C4-2B (cell line): ENCODE data around the gene KLRF2.

Experiments
- ZFX ChIP-seq: fragments of 450-650 bp; IDR thresholded peaks from 2 replicates; pipeline ENCODE4 v1.6.1; 2017
- TF ChIP-seq, protein P1 (sequence below): fragments of 450-650 bp; conservative IDR thresholded peaks from 2 replicates; pipeline ENCODE4 v1.5.1; 2017; ENCODE audit warnings: mild to moderate bottlenecking

DNA sequence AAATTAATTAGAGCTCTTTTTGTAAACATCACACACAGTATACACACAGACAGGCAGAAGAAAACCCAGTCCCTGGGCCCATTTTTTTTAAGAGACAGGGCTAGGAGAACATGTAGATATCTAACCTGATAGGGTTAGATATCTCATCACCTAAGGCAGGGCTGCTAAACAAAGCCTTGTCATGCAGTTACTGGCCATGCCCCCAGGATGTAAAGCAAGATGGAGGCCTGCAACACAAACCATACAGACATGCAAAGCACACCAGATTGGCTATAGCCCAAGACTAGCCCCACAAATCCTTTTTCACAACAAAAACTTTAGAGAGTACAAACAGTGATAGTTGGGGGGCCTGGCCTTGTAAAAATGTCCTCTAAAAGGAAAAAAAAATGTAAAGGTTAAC, 30.4 kb downstream of the KLRF2 start:
- TF ChIP-seq, protein P1, sequence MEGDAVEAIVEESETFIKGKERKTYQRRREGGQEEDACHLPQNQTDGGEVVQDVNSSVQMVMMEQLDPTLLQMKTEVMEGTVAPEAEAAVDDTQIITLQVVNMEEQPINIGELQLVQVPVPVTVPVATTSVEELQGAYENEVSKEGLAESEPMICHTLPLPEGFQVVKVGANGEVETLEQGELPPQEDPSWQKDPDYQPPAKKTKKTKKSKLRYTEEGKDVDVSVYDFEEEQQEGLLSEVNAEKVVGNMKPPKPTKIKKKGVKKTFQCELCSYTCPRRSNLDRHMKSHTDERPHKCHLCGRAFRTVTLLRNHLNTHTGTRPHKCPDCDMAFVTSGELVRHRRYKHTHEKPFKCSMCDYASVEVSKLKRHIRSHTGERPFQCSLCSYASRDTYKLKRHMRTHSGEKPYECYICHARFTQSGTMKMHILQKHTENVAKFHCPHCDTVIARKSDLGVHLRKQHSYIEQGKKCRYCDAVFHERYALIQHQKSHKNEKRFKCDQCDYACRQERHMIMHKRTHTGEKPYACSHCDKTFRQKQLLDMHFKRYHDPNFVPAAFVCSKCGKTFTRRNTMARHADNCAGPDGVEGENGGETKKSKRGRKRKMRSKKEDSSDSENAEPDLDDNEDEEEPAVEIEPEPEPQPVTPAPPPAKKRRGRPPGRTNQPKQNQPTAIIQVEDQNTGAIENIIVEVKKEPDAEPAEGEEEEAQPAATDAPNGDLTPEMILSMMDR, result no peak
- no peak for TF ChIP-seq ZFX
